GM12892 (cell line): ENCODE results near the gene CLEC4G.

Source experiments
- DNase-seq: peaks from one replicate; pipeline ENCODE4 v3.0.0; 2011; ENCODE audit not compliant: insufficient read length
- FAIRE-seq: peaks from 2 replicates; lab custom pipeline; 2011; peaks lifted over from hg19 to GRCh38; lab: Jason Lieb, UNC
- POLR2A ChIP-seq: IDR thresholded peaks from 2 replicates; pipeline ENCODE4 v1.6.1; 2011; ENCODE audit warnings: low read depth, low read length, control low read depth
- POLR2AphosphoS5 ChIP-seq: IDR thresholded peaks from 2 replicates; pipeline ENCODE4 v1.6.1; 2011; ENCODE audit warnings: low read depth, low read length, control low read depth
- TAF1 ChIP-seq: IDR thresholded peaks from 2 replicates; pipeline ENCODE4 v1.6.1; 2011; ENCODE audit warnings: low read depth, mild to moderate bottlenecking, control low read depth, low read length, borderline replicate concordance

Gene CLEC4G

GRCh38 chr19:7744199-7744786 is 12.4 kb upstream of the CLEC4G start:
- FAIRE-seq (peak; percentile 67), DNase-seq (no peak)
- no peak for TF ChIP-seq POLR2A
- no peak for TF ChIP-seq POLR2AphosphoS5

- TF ChIP-seq POLR2AphosphoS5 (peak; percentile 42; the same call in 1 of the 2 replicates), POLR2A (no peak)
- FAIRE-seq (peak; percentile 74), DNase-seq (peak; percentile 54)
These were observed 11.5 kb upstream of the CLEC4G start for GRCh38 chr19:7743425-7743841.

- FAIRE-seq: no peak
- DNase-seq: no peak
- TF ChIP-seq POLR2AphosphoS5 (no peak), TAF1 (no peak), POLR2A (no peak)
These were observed 11.1 kb upstream of the CLEC4G start for GRCh38 chr19:7742991-7743390.

- no peak for DNase-seq
- FAIRE-seq: no peak
These were observed 10.7 kb upstream of the CLEC4G start for GRCh38 chr19:7742575-7742974.

GRCh38 chr19:7740682-7741054 is 8.8 kb upstream of the CLEC4G start:
- no peak for FAIRE-seq
- TF ChIP-seq TAF1: no peak
- TF ChIP-seq POLR2A: no peak
- no peak for TF ChIP-seq POLR2AphosphoS5
- no peak for DNase-seq

More at GRCh38 chr19:7742575-7742974, 10.7 kb upstream of the CLEC4G start:
- TF ChIP-seq TAF1 (no peak), POLR2A (no peak), POLR2AphosphoS5 (no peak)

GRCh38 chr19:7739801-7740681 is 8.1 kb upstream of the CLEC4G start:
- DNase-seq (no peak), FAIRE-seq (peak; percentile 64)
- TF ChIP-seq POLR2AphosphoS5 (no peak), POLR2A (no peak), TAF1 (no peak)

- TF ChIP-seq POLR2A (no peak), POLR2AphosphoS5 (no peak), TAF1 (no peak)
- FAIRE-seq (no peak), DNase-seq (no peak)
These were observed 7.4 kb upstream of the CLEC4G start for GRCh38 chr19:7739211-7739755.

- DNase-seq (no peak), FAIRE-seq (no peak)
- no peak for TF ChIP-seq TAF1
- TF ChIP-seq POLR2AphosphoS5: no peak
- no peak for TF ChIP-seq POLR2A
These were observed 6.1 kb upstream of the CLEC4G start for GRCh38 chr19:7738023-7738422.

- DNase-seq: no peak
- TF ChIP-seq TAF1 (no peak), POLR2AphosphoS5 (no peak), POLR2A (no peak)
- no peak for FAIRE-seq
These were observed 5.3 kb upstream of the CLEC4G start for GRCh38 chr19:7737215-7737614.

GRCh38 chr19:7736148-7736547 is 4.2 kb upstream of the CLEC4G start:
- TF ChIP-seq POLR2AphosphoS5 (no peak), TAF1 (no peak), POLR2A (no peak)
- no peak for DNase-seq
- FAIRE-seq: no peak
